Erythroblast (primary cell): ENCODE results near the gene POFUT2.

Source experiments
- GATA1 ChIP-seq: IDR thresholded peaks from 2 replicates; pipeline ENCODE4 v1.6.1; 2011; ENCODE audit warnings: low read depth, mild to moderate bottlenecking, control low read depth, low read length, moderate library complexity
- POLR2A ChIP-seq: IDR thresholded peaks from 2 replicates; pipeline ENCODE4 v1.6.1; 2011; ENCODE audit warnings: mild to moderate bottlenecking, low read length

DNA sequence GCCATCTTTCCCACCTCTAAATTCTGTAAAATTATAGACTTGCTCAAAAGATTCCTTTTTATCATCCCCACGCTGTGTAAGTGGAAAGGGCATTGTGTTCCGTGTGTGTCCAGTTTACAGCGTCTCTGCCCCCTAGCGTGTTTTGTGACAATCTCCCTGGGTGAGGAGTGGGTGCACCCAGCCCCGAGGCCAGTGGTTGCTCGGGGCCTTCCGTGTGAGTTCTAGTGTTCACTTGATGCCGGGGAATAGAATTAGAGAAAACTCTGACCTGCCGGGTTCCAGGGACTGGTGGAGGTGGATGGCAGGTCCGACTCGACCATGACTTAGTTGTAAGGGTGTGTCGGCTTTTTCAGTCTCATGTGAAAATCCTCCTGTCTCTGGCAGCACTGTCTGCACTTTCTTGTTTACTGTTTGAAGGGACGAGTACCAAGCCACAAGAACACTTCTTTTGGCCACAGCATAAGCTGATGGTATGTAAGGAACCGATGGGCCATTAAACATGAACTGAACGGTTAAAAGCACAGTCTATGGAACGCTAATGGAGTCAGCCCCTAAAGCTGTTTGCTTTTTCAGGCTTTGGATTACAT is 61.9 kb downstream of the POFUT2 start:
- TF ChIP-seq POLR2A (no peak), GATA1 (no peak)
